ENCODE measurements around the gene ADORA2A.

GRCh38 chr22:24430431-24431308, 3.3 kb downstream of the ADORA2A start:
- TF ChIP-seq CTCF (IDR thresholded peaks at IDR 0.05) (no peak), POLR2AphosphoS5 (IDR thresholded peaks at IDR 0.05) (no peak)

All from upper lobe of left lung (tissue), 4 donors.